ENCODE data around the gene GRIA4.

The GRIA4 gene

GRCh38 chr11:106031202-106031810, 421.4 kb downstream of the GRIA4 start:
- H3K9ac ChIP-seq (ENCODE audit: low read depth, low read length), result no peak overlapping the region
- no peaks in the 10 kb centered on the region for H3K9me3 ChIP-seq (ENCODE audit: control insufficient read depth, insufficient read depth, low read length)
- H3K36me3 ChIP-seq (ENCODE audit: insufficient read depth, low read length), result no peaks in the 10 kb centered on the region
- no peaks in the 10 kb centered on the region for H3K4me1 ChIP-seq (ENCODE audit: insufficient read depth, low read length)
